Body of pancreas (tissue), 4 donors: ENCODE measurements around the gene RHOXF1.
"Not testable (repeated sequence)": the region's sequence is repeated elsewhere in the genome, so short reads cannot be mapped to it uniquely, and the experiment has no call there.

Experiments
- POLR2A ChIP-seq, 3 donors: fragments of 450-650 bp; IDR thresholded peaks; one replicate each; pipeline ENCODE4 v1.6.1; 2016; ENCODE audit warnings: antibody characterized with exemption in 3 of 3, mild to moderate bottlenecking in 2 of 3
- TF ChIP-seq, protein P1 (sequence below), 7 experiments: fragments of 450-650 bp in 4 of 7; fragments of 200-600 bp in 3 of 7; sonication (generic) in 3 of 7; IDR thresholded peaks; one replicate each; pipeline ENCODE4 v1.5.1; 2016 to 2019; ENCODE audit warnings: antibody characterized with exemption in 7 of 7

DNA sequence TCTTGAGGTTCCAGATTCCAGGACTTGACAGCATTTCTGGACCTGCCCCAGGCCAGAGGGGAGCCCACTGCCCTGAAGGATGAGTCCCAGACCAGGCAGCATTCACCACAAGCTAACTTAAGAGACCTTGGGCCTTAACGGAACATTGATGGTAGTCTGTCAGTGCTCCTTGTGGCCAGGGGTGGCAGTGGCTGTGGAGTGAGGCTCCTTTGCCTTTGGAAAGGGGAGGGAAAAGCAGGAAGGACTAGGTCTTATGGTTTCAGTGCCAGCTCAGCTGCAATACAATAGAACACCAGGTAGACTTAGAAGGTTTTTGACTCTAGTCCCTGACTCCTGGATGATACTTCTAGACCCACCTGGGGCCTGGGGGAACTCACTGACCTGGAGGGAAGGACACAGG lies 49.5 kb downstream of the RHOXF1 start:
- TF ChIP-seq, protein P1, sequence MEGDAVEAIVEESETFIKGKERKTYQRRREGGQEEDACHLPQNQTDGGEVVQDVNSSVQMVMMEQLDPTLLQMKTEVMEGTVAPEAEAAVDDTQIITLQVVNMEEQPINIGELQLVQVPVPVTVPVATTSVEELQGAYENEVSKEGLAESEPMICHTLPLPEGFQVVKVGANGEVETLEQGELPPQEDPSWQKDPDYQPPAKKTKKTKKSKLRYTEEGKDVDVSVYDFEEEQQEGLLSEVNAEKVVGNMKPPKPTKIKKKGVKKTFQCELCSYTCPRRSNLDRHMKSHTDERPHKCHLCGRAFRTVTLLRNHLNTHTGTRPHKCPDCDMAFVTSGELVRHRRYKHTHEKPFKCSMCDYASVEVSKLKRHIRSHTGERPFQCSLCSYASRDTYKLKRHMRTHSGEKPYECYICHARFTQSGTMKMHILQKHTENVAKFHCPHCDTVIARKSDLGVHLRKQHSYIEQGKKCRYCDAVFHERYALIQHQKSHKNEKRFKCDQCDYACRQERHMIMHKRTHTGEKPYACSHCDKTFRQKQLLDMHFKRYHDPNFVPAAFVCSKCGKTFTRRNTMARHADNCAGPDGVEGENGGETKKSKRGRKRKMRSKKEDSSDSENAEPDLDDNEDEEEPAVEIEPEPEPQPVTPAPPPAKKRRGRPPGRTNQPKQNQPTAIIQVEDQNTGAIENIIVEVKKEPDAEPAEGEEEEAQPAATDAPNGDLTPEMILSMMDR (IDR thresholded peaks at IDR 0.05) = not testable (repeated sequence)
- not testable (repeated sequence) for TF ChIP-seq POLR2A (IDR thresholded peaks at IDR 0.05)
